VCaP (cell line): ENCODE measurements around the gene PCDH1.

Experiments used
- H3K27ac ChIP-seq: fragments of 450-650 bp; 2 replicates; pipeline ENCODE4 v1.5.1; 2017
- TF ChIP-seq, protein P1 (sequence below): fragments of 450-650 bp; conservative IDR thresholded peaks from 2 replicates; pipeline ENCODE4 v1.5.1; 2017; ENCODE audit warnings: mild to moderate bottlenecking, moderate library complexity

The PCDH1 gene

DNA sequence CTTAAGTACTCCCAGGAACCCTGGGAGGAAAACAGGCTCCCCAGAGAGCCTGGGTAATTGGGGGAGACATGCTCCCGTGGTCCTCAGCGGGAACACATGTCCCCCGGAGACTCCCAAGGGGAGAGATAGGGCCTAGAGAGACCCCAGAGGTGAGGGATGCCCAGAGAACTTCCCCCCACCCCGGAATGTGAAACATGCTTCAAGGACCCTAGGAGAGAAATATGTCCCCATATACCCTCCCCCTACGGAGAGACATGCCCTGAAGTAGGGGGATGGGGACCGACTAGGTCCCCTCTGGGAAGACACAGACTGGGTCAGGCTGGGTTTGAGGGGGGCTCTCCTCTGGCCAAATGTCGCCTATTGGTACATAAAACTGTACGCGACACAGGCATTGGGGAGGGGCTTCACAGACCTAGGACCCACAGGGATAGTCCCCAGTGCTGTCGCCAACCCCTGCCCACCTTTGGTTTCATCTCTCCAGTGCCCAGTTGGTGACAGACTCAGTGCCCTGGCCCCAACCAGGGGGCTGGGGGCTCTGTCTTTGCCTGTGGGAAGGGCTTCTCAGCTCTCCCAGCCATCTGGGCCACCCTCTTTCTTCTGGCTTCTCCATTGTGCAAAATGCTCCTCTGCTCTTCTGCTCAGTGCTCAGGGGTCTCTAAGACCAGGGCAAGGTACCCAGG lies 26.9 kb downstream of the PCDH1 start:
- H3K27ac ChIP-seq = peak overlapping the region; percentile 100
- TF ChIP-seq, protein P1, sequence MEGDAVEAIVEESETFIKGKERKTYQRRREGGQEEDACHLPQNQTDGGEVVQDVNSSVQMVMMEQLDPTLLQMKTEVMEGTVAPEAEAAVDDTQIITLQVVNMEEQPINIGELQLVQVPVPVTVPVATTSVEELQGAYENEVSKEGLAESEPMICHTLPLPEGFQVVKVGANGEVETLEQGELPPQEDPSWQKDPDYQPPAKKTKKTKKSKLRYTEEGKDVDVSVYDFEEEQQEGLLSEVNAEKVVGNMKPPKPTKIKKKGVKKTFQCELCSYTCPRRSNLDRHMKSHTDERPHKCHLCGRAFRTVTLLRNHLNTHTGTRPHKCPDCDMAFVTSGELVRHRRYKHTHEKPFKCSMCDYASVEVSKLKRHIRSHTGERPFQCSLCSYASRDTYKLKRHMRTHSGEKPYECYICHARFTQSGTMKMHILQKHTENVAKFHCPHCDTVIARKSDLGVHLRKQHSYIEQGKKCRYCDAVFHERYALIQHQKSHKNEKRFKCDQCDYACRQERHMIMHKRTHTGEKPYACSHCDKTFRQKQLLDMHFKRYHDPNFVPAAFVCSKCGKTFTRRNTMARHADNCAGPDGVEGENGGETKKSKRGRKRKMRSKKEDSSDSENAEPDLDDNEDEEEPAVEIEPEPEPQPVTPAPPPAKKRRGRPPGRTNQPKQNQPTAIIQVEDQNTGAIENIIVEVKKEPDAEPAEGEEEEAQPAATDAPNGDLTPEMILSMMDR = no peak

DNA sequence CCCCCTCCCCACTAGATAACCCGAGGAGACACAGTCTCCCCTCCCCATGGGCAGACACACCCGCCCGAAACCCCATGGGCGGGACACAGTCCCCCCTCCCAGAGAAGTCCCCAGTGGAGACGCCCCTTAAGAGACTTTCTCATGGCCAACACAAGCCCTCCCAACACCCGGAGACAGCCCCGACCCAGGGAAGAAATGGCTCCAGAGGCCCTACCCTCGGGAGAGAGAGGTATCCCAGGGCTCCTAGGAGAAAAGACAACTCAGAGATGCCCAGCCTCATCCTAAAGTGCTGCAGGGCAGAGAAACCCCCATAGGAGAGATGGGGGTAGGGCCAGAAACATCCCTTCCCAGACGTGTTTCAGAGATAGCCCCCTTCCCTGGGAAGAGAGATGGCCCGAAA lies 27.4 kb downstream of the PCDH1 start:
- peak overlapping the region; percentile 100 for H3K27ac ChIP-seq
- TF ChIP-seq, protein P1 = no peak

DNA sequence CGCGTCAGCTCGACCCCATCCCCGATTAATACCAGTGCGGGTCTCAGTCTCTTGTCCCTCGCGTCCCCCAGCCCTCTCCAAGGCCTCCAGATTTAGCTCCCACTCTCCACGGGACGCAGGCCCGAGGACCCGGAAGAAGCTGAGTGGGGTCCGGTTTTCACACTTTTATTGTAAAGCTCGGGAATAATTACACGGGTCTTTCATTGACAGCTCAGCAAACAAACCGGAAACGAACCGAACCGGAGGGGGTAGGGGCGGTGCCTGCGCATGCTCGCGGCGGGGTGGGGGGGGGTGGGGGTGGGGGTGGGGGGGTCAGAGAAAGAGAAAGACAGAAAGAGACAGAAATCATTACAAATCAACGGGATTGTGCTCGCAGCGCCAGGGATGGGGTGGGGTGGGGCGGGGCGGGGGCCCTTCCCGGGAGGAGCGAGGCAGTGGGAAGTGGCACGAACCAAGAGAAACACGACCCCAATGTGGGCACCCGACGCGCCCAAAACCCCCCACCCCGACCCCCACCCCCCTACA lies 27.9 kb downstream of the PCDH1 start:
- TF ChIP-seq, protein P1 = no peak
- H3K27ac ChIP-seq = peak overlapping the region; percentile 100

DNA sequence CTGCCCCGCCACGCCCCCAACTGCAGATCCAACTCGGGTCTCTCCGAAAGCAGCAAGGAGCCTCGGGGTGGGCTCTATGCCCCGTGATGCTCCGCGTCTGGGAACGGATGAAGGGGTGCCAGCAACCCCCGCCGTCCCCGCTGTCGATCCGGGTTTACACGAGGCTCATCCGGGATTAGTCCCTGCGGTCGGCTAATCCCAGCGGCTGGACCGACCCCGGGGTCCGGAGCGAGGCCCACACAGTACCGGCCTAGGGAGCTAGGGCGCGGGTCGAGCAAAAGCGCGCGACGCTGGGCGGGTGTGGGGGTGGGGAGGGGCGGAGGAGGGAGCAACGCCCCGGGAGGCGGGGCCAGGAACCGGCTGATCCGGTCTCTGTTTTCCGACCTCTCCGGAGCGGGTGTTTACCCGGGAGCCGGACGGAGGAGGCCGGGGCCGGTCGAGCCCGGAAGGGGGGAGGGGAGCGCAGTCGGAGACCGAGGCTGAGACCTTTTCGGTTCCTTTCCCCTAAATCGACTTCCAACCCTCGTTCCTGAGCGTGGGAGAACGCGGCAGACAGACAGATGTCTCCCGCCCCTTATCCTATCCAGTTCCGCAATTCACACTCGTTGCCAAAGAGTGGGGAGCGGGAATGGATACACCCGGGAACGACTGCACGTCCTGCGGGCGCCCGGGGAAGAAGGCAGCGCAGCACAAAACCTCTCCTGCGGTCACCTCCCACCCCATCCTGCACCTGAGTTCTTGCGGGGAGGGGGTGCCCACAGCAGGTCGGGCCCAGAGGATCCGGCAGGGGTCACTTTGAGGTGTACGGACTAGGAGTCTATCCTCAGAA lies 28.6 kb downstream of the PCDH1 start:
- peak overlapping the region; percentile 100 for H3K27ac ChIP-seq
- TF ChIP-seq, protein P1 = no peak

DNA sequence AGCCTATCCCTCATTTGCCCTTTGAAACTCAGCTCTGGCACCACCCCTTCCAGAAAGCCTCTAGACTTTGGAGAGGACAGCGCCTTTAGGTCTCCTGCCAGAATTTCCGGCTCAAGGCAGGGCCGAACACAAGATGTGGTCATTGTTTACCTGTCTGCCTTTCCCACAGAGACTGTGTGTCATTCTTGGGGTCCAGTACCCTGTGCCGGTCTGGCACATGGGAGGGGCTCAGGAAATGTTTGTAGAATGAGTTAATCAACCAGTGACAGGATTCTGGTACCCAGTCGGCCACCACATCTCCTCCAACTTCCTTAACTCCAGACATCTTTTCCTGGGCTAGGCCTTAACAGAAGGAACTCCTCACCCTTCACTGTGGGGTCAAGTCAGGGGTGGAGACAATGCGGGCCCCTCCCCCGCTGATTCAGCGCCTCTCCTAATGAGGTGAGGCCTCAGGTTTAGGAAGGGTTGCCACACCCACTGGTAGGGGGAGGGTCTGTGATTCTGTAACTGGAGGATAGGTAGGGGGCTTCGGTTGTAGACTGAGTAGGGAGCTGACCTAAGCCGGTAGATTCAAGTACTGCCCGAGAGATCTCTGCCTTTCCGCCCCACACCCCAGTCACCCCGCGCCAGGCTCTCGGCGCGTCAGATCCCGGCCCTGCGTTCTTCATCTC lies 29.3 kb downstream of the PCDH1 start:
- TF ChIP-seq, protein P1 = no peak
- H3K27ac ChIP-seq = peak overlapping the region; percentile 100

DNA sequence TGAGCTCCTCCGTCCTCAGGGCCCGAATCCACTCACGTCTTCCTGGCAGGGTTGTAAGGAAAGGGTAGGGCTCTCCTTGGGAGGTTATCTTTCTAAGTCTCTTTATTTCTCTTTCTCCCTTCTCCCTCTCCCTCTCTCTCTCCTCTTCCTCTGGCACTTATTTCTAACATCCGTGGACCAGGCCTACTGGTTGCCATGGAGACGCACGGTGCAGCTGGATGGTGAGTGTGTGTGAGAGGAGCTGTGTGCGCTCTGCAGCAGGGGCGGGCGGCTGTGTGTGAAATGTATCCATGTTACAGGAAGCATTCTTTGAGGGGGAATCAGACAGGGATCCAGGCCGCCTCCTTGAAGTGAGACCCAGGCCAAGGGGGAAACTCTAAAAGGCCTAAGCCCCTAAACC lies 32.2 kb downstream of the PCDH1 start:
- TF ChIP-seq, protein P1 = no peak
- no peak overlapping the region for H3K27ac ChIP-seq

DNA sequence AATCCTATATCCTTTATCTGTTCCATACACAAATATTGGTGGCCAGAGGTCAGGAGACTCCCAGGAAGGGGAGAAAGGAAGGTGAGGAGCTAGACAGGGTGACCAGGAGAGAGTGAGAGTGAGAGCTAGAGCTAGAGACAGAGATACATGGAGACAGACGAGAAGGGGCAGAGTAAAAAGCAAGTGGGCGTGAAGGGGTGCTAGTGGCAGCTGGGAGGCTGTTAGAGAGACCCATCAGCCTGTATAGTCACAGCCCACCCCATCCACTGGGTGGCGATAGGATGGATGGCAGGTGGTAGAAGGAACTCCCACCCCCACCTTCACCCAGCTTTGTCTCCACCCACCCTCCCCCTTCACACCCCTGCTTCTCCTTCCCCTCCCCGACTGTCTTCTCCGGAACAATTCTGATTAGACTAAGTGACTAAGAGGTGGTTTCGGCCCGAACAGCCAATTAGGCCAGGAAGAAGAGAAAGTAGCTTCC lies 32.8 kb downstream of the PCDH1 start:
- TF ChIP-seq, protein P1 = 0 out of 2 replicates have a peak, but pooled peaks have one; percentile 8

More for the DNA sequence above, 32.8 kb downstream of the PCDH1 start:
- H3K27ac ChIP-seq = no peak overlapping the region
